HepG2 (cell line): ENCODE measurements around the gene SPIB. TPM values are rescaled to one million over a fixed set of nuclear protein-coding genes. Genes with fewer than 3 reads are reported as not detected.

Experiments
- ATAC-seq: fragments of 200-7000 bp; cut with Tn5 transposase; 3 replicates; pipeline ENCODE4 v1.9.1; 2020; ENCODE audit warnings: mild to moderate bottlenecking, moderate library complexity
- BruUV-seq: library from RNA; stranded (reverse); fragments of 400-500 nt; replicated peaks from 2 replicates; lab custom pipeline; 2021; lab: Mats Ljungman, UMichigan
- CTCF ChIA-PET: fragments of 300-600 bp; formaldehyde crosslinking; extraction: SDS; loops from one replicate; lab custom pipeline; 2021; ENCODE audit warnings: low total read pairs, inconsistent platforms, low intra/inter-chr PET ratio; lab: Yijun Ruan, JAX
- POLR2A ChIA-PET: fragments of 350-600 bp; sonication (Branson Sonifier 250); formaldehyde crosslinking; loops from one replicate; lab custom pipeline; 2020; ENCODE audit warnings: antibody characterized with exemption, inconsistent platforms; lab: Yijun Ruan, JAX
- DNase-seq: peaks from one replicate; pipeline ENCODE4 v3.0.0-alpha.2; 2015; ENCODE audit warnings: low spot score
- FAIRE-seq: peaks from 3 replicates; lab custom pipeline; 2011; peaks lifted over from hg19 to GRCh38; lab: Jason Lieb, UNC
- H2AFZ ChIP-seq: one replicate; pipeline ENCODE4 v1.6.1; 2011; ENCODE audit warnings: low read length, inconsistent platforms
- H3K27ac ChIP-seq: fragments of 300-600 bp; 3 replicates; pipeline ENCODE4 v1.8.0; 2011; ENCODE audit warnings: mixed run types, mild to moderate bottlenecking, mixed read lengths, low read length, inconsistent platforms; ENCODE audit not compliant: insufficient read depth; ENCODE audit errors: extremely low read length
- H3K27me3 ChIP-seq, 2 experiments: fragments of 200-600 bp in 1 of 2; 2 replicates in 1 of 2; 3 replicates in 1 of 2; pipeline versions ENCODE4 v1.6.0 to v1.8.0; 2011; ENCODE audit warnings: low read length in 2 of 2, mild to moderate bottlenecking in 2 of 2, moderate library complexity in 2 of 2, inconsistent platforms in 1 of 2; ENCODE audit not compliant: insufficient read depth in 2 of 2, control insufficient read depth in 1 of 2
- H3K36me3 ChIP-seq, 2 experiments: fragments of 200-600 bp in 1 of 2; replicated peaks in 1 of 2; 2 replicates in 1 of 2; 3 replicates in 1 of 2; pipeline versions ENCODE4 v1.5.1 to v1.8.0; 2011; ENCODE audit warnings: low read length in 2 of 2, inconsistent platforms in 1 of 2; ENCODE audit not compliant: insufficient read depth in 2 of 2, control insufficient read depth in 1 of 2
- H3K4me1 ChIP-seq: 2 replicates; pipeline ENCODE4 v1.5.1; 2012; ENCODE audit warnings: low read length, inconsistent platforms; ENCODE audit not compliant: insufficient read depth
- H3K4me2 ChIP-seq: 2 replicates; pipeline ENCODE4 v1.6.0; 2011; ENCODE audit warnings: low read depth, low read length, inconsistent platforms
- H3K4me3 ChIP-seq, 3 experiments: fragments of 200-600 bp in 1 of 3; sonication (generic), shearing (Covaris generic) in 1 of 3; replicated peaks in 1 of 3; 2 replicates each; pipeline ENCODE4 v1.5.1; 2011 to 2016; ENCODE audit warnings: low read length in 3 of 3, inconsistent platforms in 2 of 3, low read depth in 2 of 3, mild to moderate bottlenecking in 2 of 3, control low read depth in 1 of 3, mixed read lengths in 1 of 3; ENCODE audit not compliant: insufficient read depth in 1 of 3
- H3K79me2 ChIP-seq: one replicate; pipeline ENCODE4 v1.6.1; 2011; ENCODE audit warnings: low read length, inconsistent platforms; ENCODE audit not compliant: insufficient read depth
- H3K9ac ChIP-seq: 2 replicates; pipeline ENCODE4 v1.6.0; 2011; ENCODE audit warnings: mild to moderate bottlenecking, low read depth, low read length, inconsistent platforms; ENCODE audit not compliant: insufficient read depth
- H3K9me3 ChIP-seq: 2 replicates; pipeline ENCODE4 v1.5.1; 2012; ENCODE audit warnings: mild to moderate bottlenecking, low read length
- H4K20me1 ChIP-seq: 2 replicates; pipeline ENCODE4 v1.6.0; 2011; ENCODE audit warnings: inconsistent platforms, mild to moderate bottlenecking, low read length, moderate library complexity; ENCODE audit not compliant: insufficient read depth
- EHMT2 ChIP-seq: fragments of 200-600 bp; sonication (generic); IDR thresholded peaks from 2 replicates; pipeline ENCODE4 v1.7.0; 2017; ENCODE audit warnings: antibody characterized with exemption, low read depth, low read length, borderline replicate concordance
- FOXP1 ChIP-seq, 2 experiments: fragments of 450-650 bp in 1 of 2; IDR thresholded peaks; 2 replicates each; pipeline ENCODE4 v1.6.1; 2017 to 2018; ENCODE audit warnings: antibody characterized with exemption in 1 of 2
- HDAC1 ChIP-seq: sonication (generic); formaldehyde crosslinking; IDR thresholded peaks from 2 replicates; pipeline ENCODE4 v1.5.1; 2020; ENCODE audit warnings: mild to moderate bottlenecking, missing genetic modification reagents
- HDAC2 ChIP-seq: sonication (generic); formaldehyde crosslinking; IDR thresholded peaks from 2 replicates; pipeline ENCODE4 v1.4.0; 2020; ENCODE audit warnings: missing genetic modification reagents
- KLF16 ChIP-seq, 2 experiments: sonication (generic) in 1 of 2; formaldehyde crosslinking in 1 of 2; IDR thresholded peaks; 2 replicates each; pipeline versions ENCODE4 v1.6.1 to v1.8.0; 2016 to 2023; ENCODE audit warnings: missing genetic modification reagents in 2 of 2, missing compliant biosample characterization in 1 of 2
- MAFK ChIP-seq, 2 experiments: IDR thresholded peaks in 1 of 2; conservative IDR thresholded peaks in 1 of 2; 2 replicates each; pipeline ENCODE4 v1.6.1; 2011; ENCODE audit warnings: improper control_type of control experiment in 2 of 2, low read length in 2 of 2
- NAIF1 ChIP-seq: sonication (generic); formaldehyde crosslinking; IDR thresholded peaks from 2 replicates; pipeline ENCODE4 v1.5.0; 2020; ENCODE audit warnings: mild to moderate bottlenecking, missing genetic modification reagents, borderline replicate concordance
- NFKBIZ ChIP-seq: IDR thresholded peaks from 2 replicates; pipeline ENCODE4 v1.6.1; 2018; ENCODE audit warnings: missing genetic modification reagents, missing compliant biosample characterization
- NR2F1 ChIP-seq, 2 experiments: fragments of 450-650 bp in 1 of 2; formaldehyde crosslinking in 1 of 2; IDR thresholded peaks; 2 replicates each; pipeline versions ENCODE4 v1.5.0 to v1.6.1; 2016 to 2020; ENCODE audit warnings: mild to moderate bottlenecking in 1 of 2, missing compliant biosample characterization in 1 of 2, missing genetic modification reagents in 1 of 2, moderate library complexity in 1 of 2
- NR2F2 ChIP-seq: IDR thresholded peaks from 2 replicates; pipeline ENCODE4 v1.6.1; 2012; ENCODE audit warnings: low read depth, inconsistent platforms, borderline replicate concordance
- PLRG1 ChIP-seq: fragments of 450-650 bp; conservative IDR thresholded peaks from 2 replicates; pipeline ENCODE4 v1.6.1; 2016
- SALL1 ChIP-seq: sonication (generic); formaldehyde crosslinking; IDR thresholded peaks from 2 replicates; pipeline ENCODE4 v1.8.0; 2022; ENCODE audit warnings: mild to moderate bottlenecking, missing genetic modification reagents
- SMAD1 ChIP-seq: sonication (generic); formaldehyde crosslinking; IDR thresholded peaks from 2 replicates; pipeline ENCODE4 v1.4.0; 2020; ENCODE audit warnings: missing genetic modification reagents, low read depth, mild to moderate bottlenecking, borderline replicate concordance
- TIGD3 ChIP-seq: sonication (generic); formaldehyde crosslinking; IDR thresholded peaks from 2 replicates; pipeline ENCODE4 v1.5.1; 2020; ENCODE audit warnings: mild to moderate bottlenecking, missing genetic modification reagents, borderline replicate concordance
- U2AF2 ChIP-seq: fragments of 200-400 bp; formaldehyde crosslinking; IDR thresholded peaks from 2 replicates; pipeline ENCODE4 v1.6.1; 2017; ENCODE audit warnings: low read depth, mild to moderate bottlenecking, low read length
- ZBTB25 ChIP-seq: IDR thresholded peaks from 2 replicates; pipeline ENCODE4 v1.6.1; 2018; ENCODE audit warnings: missing genetic modification reagents
- ZFYVE20 ChIP-seq: sonication (generic); formaldehyde crosslinking; IDR thresholded peaks from 2 replicates; pipeline ENCODE4 v1.8.0; 2023; ENCODE audit warnings: low read depth, mild to moderate bottlenecking, moderate library complexity, missing genetic modification reagents, borderline replicate concordance
- ZNF605 ChIP-seq: sonication (generic); formaldehyde crosslinking; IDR thresholded peaks from 2 replicates; pipeline ENCODE4 v1.8.0; 2022; ENCODE audit warnings: mild to moderate bottlenecking, missing genetic modification reagents
- ZNF614 ChIP-seq: IDR thresholded peaks from 2 replicates; pipeline ENCODE4 v1.6.1; 2018; ENCODE audit warnings: missing biosample characterization, missing genetic modification reagents, inconsistent platforms, borderline replicate concordance
- ZNF782 ChIP-seq: sonication (generic); formaldehyde crosslinking; IDR thresholded peaks from 2 replicates; pipeline ENCODE4 v1.4.0; 2020; ENCODE audit warnings: missing genetic modification reagents, mild to moderate bottlenecking, borderline replicate concordance
- WGBS: methylation state at CpG from one replicate; pipeline ENCODE4 v1.1.6; 2017; ENCODE audit warnings: low lambda C conversion rate; 5-methylcytosine and 5-hydroxymethylcytosine counted together
- in situ Hi-C: cut with HindIII; loops from 2 replicates; pipeline ENCODE4 v1.10.0; 2017; ENCODE audit warnings: low pct_unique_long_range_greater_than_20kb; ENCODE audit not compliant: extremely low pct_ligation_motif_present
- intact Hi-C: fragments of 100-400 bp; cut with micrococcal nuclease; formaldehyde crosslinking; loops from one replicate; pipeline ENCODE4 v1.10.0; 2022; ENCODE audit not compliant: unreplicated experiment
- polyA plus RNA-seq, 8 experiments: library from polyadenylated mRNA; depleted of rRNA in 3 of 8; stranded (reverse) in 7 of 8; unstranded in 1 of 8; fragments of >200 nt; fragmentation: Illumina TruSeq in 4 of 8; extraction: Trizol in 4 of 8; gene quantifications; 2 replicates each; pipeline versions ENCODE4 v1.2.1 to v1.2.3, GENCODE V29; 2011 to 2016; ENCODE audit warnings: low read depth in 4 of 8, missing spikeins in 1 of 8, mixed read lengths in 1 of 8; ENCODE audit not compliant: insufficient read depth in 1 of 8
- total RNA-seq, 5 experiments: library from RNA; depleted of rRNA; stranded (reverse); fragments of >200 nt; fragmentation: Illumina TruSeq; extraction: Trizol; gene quantifications; 2 replicates each; pipeline ENCODE4 v1.2.3, GENCODE V29; 2016; ENCODE audit warnings: low read depth in 1 of 5
- TF ChIP-seq, protein P1 (sequence below): fragments of 450-650 bp; IDR thresholded peaks from 2 replicates; pipeline ENCODE4 v1.6.1; 2017

The SPIB gene
- total and polyA plus RNA-seq, 2 of the 13 experiments (the other 11 are each of a cell fraction or from before 2014, with no cell fraction given), result 0.04 TPM; not detected in 1

DNA sequence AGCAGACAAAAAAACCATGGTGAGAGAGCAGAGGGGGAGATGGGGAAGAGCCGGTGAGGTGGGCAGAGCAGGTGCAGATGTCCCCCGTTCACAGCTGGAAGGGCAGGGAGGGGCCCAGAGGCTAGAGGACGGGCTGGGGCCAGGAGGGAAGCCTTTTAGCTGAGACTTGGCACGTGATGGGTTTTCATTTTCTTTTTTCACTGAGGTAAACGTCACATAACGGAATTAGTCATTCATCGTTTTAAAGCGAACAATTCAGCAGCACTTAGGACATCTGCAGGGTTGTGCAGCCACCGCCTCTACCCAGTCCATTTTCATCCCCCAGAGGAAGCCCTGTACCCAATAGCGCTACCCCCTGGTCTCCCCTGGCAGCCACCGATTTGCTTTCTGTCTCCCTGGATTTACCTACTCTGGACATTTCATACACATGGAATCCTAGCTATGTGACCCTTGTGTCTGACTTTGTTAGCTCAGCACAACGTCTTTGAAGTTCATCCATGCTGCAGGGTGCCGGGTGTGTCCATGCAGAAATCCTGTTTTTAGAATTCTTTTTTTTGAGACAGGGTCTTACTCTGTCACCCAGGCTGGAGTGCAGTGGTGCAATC lies 41.5 kb downstream of the SPIB start:
- Histone ChIP-seq H3K27me3 (peaks cover 0 to 7% of the 10 kb centered on the region in 2 experiments; a peak in 2 of 5 replicates), H3K27ac (no peak overlapping the region), H3K9me3 (no peaks in the 10 kb centered on the region), H3K4me2 (peak overlapping the region; percentile 29), H3K36me3 (no peaks in the 10 kb centered on the region), H3K79me2 (no peaks in the 10 kb centered on the region), H3K9ac (no peak overlapping the region), H3K4me3 (no peak overlapping the region), H2AFZ (no peak overlapping the region), H3K4me1 (peaks cover 36% of the 10 kb centered on the region), H4K20me1 (no peaks in the 10 kb centered on the region)
- DNase-seq, result peak; percentile 91
- peak; percentile 64 for FAIRE-seq
- POLR2A ChIA-PET, result interaction anchor here (1.0 to 1.5 kb wide), 2 partner anchors 84 to 103 kb away, joined by 3 to 7 read pairs; partner anchors contain the start of gene NR1H2
- 4% methylated on average over 7 of the region's 13 CpGs for WGBS
- BruUV-seq, result no TSS peak
- peak; percentile 79 for ATAC-seq
- CTCF ChIA-PET, result interaction anchor here (1.6 to 3.4 kb wide), 2 partner anchors 19 to 92 kb away, joined by 9 to 16 read pairs; no protein-coding TSS in a partner anchor
- intact Hi-C loops (loop anchor here (1.0 kb wide), 1 partner anchor 92 kb away; no protein-coding TSS in a partner anchor), in situ Hi-C loops (loop anchor here (10.0 kb wide), 1 partner anchor 85 kb away; the partner anchor contains the start of gene NR1H2)
- TF ChIP-seq HDAC1 (CRISPR knock-in tag) (0 out of 2 replicates have a peak, but pooled peaks have one; percentile 32), PLRG1 (no peak), HDAC2 (0 out of 2 replicates have a peak, but pooled peaks have one; percentile 39), NFKBIZ (CRISPR knock-in tag) (no peak), ZNF614 (CRISPR knock-in tag) (peak; percentile 33; the same call in 1 of the 2 replicates), TIGD3 (CRISPR knock-in tag) (no peak), ZBTB25 (CRISPR knock-in tag) (no peak), EHMT2 (no peak), ZFYVE20 (CRISPR knock-in tag) (no peak), NAIF1 (CRISPR knock-in tag) (no peak), MAFK (conservative IDR thresholded peaks at IDR 0.05 in 1 of 2, IDR thresholded peaks at IDR 0.05 in 1 of 2; ENCODE audit: low read length in 2 of 2) (peak; percentile 29 to 32; a peak in 2 of 4 replicates), ZNF782 (CRISPR knock-in tag) (no peak), KLF16 (CRISPR knock-in tag; IDR thresholded peaks at IDR 0.05) (no peak), SMAD1 (CRISPR knock-in tag) (no peak), U2AF2 (no peak), NR2F1 (CRISPR knock-in tag; IDR thresholded peaks at IDR 0.05) (peak; percentile 43 to 84; a peak in 3 of 4 replicates), FOXP1 (IDR thresholded peaks at IDR 0.05) (no peak), FOXP1 (CRISPR knock-in tag; IDR thresholded peaks at IDR 0.05) (peak; percentile 23; the same call in 1 of the 2 replicates), NR2F2 (peak; percentile 71; the same call in 1 of the 2 replicates), ZNF605 (CRISPR knock-in tag) (no peak), SALL1 (CRISPR knock-in tag) (peak; percentile 60; the same call in 1 of the 2 replicates)
- TF ChIP-seq, protein P1, sequence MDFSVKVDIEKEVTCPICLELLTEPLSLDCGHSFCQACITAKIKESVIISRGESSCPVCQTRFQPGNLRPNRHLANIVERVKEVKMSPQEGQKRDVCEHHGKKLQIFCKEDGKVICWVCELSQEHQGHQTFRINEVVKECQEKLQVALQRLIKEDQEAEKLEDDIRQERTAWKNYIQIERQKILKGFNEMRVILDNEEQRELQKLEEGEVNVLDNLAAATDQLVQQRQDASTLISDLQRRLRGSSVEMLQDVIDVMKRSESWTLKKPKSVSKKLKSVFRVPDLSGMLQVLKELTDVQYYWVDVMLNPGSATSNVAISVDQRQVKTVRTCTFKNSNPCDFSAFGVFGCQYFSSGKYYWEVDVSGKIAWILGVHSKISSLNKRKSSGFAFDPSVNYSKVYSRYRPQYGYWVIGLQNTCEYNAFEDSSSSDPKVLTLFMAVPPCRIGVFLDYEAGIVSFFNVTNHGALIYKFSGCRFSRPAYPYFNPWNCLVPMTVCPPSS, result no peak
